Stimulated activated CD8-positive, alpha-beta memory T cell treated with anti-CD3 and anti-CD28 coated beads, Interleukin-12 subunit alpha, Interleukin-12 subunit beta, amount 100 ng/mL, for 1 hour (primary cell): Measurements from ENCODE around the gene RPL7L1.

Experiments used
- DNase-seq: peaks from one replicate; pipeline ENCODE4 v3.0.0-alpha.2; 2020; ENCODE audit warnings: low read depth

RPL7L1 gene

DNA sequence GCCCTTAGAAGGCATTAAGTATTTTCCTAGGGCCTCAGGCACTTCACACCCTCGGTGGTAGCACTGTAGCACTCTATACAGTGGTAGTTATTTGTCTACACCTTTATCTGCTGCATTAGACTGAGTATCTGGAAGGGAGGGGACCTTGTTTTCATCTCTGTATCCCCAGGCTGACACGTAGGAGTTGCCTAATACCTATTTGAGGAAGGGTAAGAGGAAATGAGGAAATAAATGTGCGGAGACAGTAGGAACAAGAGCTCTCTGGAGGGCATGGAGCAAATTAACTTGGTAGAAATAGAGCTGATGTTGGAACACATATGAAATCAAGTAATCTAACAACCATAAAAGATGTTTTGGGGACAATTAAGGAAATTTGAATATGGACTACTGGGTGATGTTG is 53.8 kb downstream of the RPL7L1 start:
- DNase-seq = no peak

DNA sequence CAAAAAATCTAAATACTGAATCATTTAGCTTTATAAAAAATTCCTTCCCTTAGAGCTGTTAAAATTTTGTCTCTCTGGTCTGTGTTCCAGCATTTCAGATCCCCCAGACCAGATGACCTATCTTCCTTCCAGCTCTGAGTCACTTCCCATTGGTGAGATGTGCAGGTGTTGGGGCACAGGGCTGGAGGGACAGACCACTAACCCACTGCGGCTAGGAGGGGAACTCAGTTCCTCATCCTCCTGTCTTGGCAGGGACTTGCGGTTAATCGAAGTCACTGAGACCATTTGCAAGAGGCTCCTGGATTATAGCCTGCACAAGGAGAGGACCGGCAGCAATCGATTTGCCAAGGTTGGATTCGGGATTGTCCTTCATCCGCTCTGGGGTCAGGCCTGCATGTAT is 55.9 kb downstream of the RPL7L1 start:
- DNase-seq = no peak

DNA sequence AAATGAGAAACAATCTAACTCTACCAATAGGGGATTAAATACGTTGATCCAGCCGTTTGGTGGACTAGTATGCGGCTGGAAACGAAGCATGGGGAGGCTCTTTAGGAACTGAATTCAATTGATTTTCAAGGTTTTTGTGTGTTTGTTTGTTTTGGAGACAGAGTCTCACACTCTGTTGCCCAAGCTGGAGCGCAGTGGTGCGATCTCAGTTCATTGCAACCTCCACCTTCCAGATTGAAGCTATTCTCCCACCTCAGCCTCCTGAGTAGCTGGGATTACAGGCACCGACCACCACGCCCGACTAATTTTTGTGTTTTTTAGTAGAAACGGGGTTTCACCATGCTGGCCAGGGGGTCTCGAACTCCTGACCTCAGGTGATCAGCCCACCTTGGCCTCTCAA is 57.0 kb downstream of the RPL7L1 start:
- DNase-seq = no peak

DNA sequence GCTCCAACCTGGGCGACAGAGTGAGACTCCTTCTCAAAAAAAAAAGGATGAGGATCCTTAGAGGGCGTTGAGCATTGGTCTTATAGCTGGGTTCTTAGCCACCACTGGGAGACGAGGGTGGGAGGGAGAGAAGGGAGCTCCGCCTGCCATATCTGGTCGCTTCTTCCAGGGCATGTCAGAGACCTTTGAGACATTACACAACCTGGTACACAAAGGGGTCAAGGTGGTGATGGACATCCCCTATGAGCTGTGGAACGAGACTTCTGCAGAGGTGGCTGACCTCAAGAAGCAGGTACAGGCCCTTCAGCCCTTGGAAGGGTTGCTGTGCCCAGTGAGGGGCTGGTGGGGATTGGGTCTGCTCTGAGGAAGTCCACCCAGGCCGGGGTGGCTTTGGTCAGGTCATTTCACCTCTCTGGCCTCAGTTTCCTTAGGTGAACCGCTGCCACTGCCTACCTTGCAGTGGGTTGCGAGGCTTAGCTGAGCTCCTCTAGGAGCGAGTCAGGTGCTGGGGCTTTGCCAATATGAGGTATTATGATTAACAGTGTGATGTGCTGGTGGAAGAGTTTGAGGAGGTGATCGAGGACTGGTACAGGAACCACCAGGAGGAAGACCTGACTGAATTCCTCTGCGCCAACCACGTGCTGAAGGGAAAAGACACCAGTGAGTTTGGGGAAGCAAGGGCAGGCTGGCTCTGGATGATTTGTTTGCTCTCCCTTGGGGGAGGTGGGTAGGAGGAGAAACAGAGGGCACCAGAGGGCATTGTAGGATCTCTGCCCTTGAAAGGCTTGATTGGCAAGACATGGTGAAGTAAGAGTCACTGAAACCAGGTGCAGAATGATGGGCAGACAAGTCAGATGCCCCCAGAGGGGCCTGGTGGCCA is 58.4 kb downstream of the RPL7L1 start:
- DNase-seq = no peak

DNA sequence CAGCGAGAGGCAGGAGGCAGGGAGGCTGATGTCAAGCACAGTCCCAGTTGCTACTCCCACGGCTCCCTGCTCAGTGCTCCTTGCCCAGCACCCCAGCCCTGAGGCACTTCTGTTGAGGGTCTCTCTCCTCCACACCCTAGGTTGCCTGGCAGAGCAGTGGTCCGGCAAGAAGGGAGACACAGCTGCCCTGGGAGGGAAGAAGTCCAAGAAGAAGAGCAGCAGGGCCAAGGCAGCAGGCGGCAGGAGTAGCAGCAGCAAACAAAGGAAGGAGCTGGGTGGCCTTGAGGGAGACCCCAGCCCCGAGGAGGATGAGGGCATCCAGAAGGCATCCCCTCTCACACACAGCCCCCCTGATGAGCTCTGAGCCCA is 59.0 kb downstream of the RPL7L1 start:
- DNase-seq = no peak

DNA sequence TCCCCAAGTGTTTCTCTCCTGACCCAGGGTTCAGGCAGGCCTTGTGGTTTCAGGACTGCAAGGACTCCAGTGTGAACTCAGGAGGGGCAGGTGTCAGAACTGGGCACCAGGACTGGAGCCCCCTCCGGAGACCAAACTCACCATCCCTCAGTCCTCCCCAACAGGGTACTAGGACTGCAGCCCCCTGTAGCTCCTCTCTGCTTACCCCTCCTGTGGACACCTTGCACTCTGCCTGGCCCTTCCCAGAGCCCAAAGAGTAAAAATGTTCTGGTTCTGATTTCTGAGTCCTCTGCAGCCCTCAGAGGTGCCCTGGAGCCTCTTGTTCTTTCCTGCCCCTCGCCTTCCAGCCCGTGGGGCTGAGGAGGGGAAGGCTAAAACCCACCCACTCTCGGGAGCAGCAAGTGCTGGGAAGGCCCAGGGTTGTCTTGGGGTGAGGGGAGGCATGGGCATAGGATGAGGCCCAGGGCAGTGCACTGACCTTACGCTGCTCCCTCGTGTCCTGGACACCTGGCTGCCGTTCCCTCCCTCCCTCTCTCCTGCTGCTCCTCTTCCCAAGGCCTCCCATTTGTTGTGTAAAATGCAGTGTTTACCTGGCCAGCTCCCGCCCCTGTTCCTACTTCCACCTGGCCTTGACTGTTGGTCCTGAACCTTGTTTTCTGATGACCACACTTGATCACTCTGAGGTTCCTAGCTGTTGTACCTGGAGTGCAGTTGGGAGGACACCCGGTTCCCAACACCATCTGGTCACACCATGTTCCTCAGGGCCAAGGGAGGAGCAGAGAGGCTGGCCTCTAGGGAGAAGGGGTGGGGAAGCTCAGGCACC is 59.8 kb downstream of the RPL7L1 start:
- no peak for DNase-seq
